GM13977 (cell line): ENCODE results near the gene ERC2.
"Not testable (repeated sequence)": the region's sequence is repeated elsewhere in the genome, so short reads cannot be mapped to it uniquely, and the experiment has no call there.

ENCODE experiments used
- DNase-seq: peaks from one replicate; pipeline ENCODE4 v3.0.0; 2012; ENCODE audit warnings: low spot score
- in situ Hi-C: fragments of 300-500 bp; cut with MboI; formaldehyde crosslinking; loops from one replicate; pipeline ENCODE4 v1.12.0; 2022; ENCODE audit warnings: low sequenced_read_pairs, low pct_unique_long_range_greater_than_20kb, mixed read lengths, inconsistent platforms; ENCODE audit not compliant: unreplicated experiment
- TF ChIP-seq, protein P1 (sequence below): IDR thresholded peaks from 2 replicates; pipeline ENCODE4 v1.5.1; 2012; ENCODE audit warnings: mild to moderate bottlenecking, control low read depth; ENCODE audit not compliant: insufficient read depth; ENCODE audit errors: extremely low read depth, missing control alignments

Gene ERC2

DNA sequence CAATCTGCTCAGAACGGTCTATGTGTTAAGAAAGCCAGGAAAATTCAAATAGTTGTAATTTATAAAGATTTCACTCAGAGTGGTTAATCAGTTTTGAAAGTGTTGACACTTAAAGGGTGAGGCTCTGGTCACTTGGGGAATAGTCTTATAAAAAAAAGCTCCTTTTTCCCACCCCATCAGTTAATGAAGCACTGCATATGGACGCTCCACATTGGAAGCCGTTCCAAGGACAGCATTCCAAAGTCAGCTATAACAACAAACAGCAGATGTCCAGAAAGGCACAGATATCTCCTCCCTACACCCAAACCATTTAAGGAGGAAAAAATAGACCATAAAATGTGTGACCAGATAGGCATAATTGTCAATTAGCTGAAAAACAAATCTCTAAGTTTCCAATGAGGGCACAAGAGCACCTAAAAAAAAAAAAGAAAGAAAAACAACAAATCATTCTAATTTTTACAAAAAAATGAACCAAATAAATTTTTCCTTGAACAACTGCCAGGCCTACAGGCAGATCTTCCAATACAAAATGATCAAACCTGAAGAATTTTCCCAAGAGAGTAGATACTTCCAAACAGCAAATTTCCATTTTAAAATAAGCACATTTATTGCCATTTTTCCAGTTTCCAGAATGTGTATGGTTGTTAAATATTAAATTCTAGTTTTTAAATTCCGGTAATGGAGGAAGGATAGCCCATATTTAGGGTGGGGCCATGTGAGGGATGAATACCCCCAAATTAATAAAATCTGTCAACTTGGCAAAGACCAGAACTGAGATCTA lies 198.3 kb downstream of the ERC2 start:
- TF ChIP-seq, protein P1, sequence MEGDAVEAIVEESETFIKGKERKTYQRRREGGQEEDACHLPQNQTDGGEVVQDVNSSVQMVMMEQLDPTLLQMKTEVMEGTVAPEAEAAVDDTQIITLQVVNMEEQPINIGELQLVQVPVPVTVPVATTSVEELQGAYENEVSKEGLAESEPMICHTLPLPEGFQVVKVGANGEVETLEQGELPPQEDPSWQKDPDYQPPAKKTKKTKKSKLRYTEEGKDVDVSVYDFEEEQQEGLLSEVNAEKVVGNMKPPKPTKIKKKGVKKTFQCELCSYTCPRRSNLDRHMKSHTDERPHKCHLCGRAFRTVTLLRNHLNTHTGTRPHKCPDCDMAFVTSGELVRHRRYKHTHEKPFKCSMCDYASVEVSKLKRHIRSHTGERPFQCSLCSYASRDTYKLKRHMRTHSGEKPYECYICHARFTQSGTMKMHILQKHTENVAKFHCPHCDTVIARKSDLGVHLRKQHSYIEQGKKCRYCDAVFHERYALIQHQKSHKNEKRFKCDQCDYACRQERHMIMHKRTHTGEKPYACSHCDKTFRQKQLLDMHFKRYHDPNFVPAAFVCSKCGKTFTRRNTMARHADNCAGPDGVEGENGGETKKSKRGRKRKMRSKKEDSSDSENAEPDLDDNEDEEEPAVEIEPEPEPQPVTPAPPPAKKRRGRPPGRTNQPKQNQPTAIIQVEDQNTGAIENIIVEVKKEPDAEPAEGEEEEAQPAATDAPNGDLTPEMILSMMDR = no peak
- DNase-seq = no peak
- in situ Hi-C loops = no loop called here

DNA sequence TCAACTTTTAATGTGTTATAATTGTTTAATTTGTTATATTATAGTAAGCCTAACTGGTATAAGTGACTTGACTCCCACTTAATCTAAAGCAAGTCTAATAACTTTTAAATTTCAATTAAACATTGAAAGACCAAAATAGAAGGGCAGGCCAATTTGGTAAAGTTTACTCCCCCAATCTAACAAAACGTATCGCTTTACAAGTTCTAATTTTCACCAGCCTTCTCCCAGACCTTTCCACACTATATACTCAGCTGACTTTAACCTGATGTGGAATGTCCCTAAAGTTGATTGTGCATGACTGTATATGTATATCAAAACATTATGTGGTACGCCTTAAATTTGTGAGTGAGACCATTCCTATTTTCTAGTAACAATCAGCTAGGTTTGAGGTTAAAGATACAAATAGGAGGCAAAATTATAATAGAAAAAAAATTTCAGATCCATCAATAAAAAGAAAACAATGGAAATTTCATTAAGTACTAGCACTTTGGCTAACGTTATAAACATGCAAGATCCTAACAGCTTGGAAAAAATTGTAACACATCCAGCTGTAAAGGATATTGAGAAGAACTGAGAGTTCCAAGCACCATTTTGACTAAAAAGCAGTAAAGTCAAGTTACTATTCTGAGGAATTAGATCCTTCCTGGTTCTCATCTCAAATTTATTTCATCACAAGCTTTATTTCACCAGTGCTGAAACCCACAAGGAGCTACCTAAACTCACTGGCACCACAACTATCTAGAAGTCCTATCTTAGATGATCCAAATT lies 199.5 kb downstream of the ERC2 start:
- TF ChIP-seq, protein P1 = no peak
- DNase-seq = no peak
- in situ Hi-C loops = no loop called here

DNA sequence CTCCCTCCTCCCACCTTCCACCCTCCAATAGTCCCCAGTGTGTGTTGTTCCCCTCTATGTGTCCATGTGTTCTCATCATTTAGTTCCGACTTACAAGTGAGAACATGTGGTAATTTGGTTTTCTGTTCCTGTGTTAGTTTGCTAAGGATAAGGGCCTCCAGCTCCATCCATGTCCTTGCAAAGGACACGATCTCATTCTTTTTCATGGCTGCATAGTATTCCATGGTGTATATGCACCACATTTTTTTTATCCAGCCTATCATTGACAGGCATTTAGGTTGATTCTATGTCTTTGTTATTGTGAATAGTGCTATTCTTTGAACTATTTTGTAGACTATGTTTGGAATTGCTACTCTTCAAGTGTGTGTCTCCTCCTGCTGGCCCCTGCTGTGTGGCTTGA lies 206.4 kb downstream of the ERC2 start:
- DNase-seq, in situ Hi-C loops: not testable (repeated sequence)

DNA sequence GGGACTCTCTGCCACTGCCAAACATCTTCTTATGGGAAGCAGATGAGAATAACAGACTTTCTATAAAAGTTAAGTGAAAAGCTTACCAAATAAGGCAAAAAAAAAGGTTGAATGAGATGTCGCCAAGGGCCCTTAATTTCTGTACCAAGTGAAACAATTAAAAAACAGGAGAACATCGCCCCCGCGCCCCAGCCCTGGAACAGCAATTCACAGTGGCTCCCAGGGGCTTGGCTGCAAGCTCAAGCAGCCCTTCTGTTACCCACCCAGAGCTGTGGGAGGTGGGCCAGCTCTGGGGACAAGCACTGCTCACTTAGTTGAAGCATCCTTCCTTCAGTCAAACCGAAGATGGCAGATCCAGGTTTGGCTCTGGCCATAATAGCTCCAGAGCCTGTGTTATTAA lies 208.0 kb downstream of the ERC2 start:
- TF ChIP-seq, protein P1 = no peak
- in situ Hi-C loops = no loop called here

DNA sequence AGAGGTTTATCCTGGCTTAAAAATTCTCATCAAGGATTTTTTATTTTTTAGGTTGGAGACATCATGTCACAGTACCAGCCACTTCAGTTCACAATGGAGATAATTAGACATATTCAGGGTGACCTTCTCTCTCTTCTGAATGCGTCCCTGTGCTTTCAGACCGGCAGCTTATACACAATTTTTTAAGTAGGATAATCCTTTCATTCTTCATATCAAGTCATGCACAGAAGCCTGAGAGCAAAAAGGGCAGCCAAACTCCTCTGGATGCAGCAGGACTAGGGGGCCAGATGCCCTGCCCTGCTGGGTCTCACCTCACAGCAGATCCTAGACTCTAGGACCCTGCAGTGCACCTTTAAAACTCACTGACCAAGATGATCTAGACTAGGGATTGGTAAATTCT lies 210.4 kb downstream of the ERC2 start:
- TF ChIP-seq, protein P1 = no peak
- DNase-seq = no peak
- in situ Hi-C loops = no loop called here

More for the DNA sequence above, 208.0 kb downstream of the ERC2 start:
- no peak for DNase-seq

DNA sequence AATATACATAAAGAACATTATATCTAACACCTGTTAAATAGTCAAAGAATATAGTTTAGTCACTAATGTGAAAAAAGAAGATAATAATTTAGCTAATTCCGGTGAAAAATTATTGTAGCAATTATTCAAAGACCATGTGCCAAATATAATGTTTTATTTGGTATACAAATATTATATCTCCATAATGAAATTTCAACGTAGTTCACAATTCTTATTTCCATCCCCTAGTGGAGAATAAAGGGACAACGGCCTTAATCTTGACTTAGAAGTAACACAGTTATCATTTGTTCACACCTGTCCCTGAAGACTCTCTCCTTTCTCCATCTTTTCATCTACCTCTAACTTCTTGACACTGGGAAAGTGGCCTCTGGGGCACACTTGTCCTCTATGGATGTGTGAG lies 213.4 kb downstream of the ERC2 start:
- in situ Hi-C loops = no loop called here
- no peak for DNase-seq
- TF ChIP-seq, protein P1 = no peak
